H1 (cell line): Measurements from ENCODE around the gene EPB41L4A. TPM values are rescaled to one million over a fixed set of nuclear protein-coding genes. Genes with fewer than 3 reads are reported as not detected.

Experiments used
- CTCF ChIA-PET: fragments of 300-600 bp; sonication (Branson Sonifier 250); formaldehyde crosslinking; loops from one replicate; lab custom pipeline; 2021; ENCODE audit not compliant: partially characterized antibody; lab: Charles Lee
- POLR2A ChIA-PET: fragments of 300-600 bp; sonication (Branson Sonifier 250); formaldehyde crosslinking; loops from one replicate; lab custom pipeline; 2021; ENCODE audit warnings: inconsistent platforms; ENCODE audit not compliant: partially characterized antibody; lab: Charles Lee
- DNase-seq, 2 experiments: peaks; one replicate each; pipeline versions ENCODE4 v3.0.0 to v3.0.0-alpha.2; 2010 to 2022; ENCODE audit warnings: low spot score in 2 of 2, low read depth in 1 of 2, mixed read lengths in 1 of 2
- FAIRE-seq: peaks from 2 replicates; lab custom pipeline; 2011; peaks lifted over from hg19 to GRCh38; lab: Jason Lieb, UNC
- H2AFZ ChIP-seq: 2 replicates; pipeline ENCODE4 v1.8.1; 2012; ENCODE audit warnings: low read length, inconsistent platforms
- H2AK5ac ChIP-seq: 2 replicates; pipeline ENCODE4 v1.6.1; 2013; ENCODE audit warnings: low read depth, low read length
- H2BK120ac ChIP-seq: replicated peaks from 2 replicates; pipeline ENCODE3; 2013; ENCODE audit warnings: low read depth, low read length, inconsistent platforms
- H2BK12ac ChIP-seq: 2 replicates; pipeline ENCODE4 v1.6.1; 2013; ENCODE audit warnings: low read depth, low read length
- H2BK15ac ChIP-seq: 2 replicates; pipeline ENCODE4 v1.6.1; 2013; ENCODE audit warnings: low read length
- H2BK20ac ChIP-seq: 2 replicates; pipeline ENCODE4 v1.6.1; 2013; ENCODE audit warnings: low read length
- H2BK5ac ChIP-seq: 2 replicates; pipeline ENCODE4 v1.6.1; 2013; ENCODE audit warnings: low read depth, low read length
- H3K14ac ChIP-seq: 2 replicates; pipeline ENCODE4 v1.6.1; 2013; ENCODE audit warnings: inconsistent platforms; ENCODE audit not compliant: insufficient read length
- H3K18ac ChIP-seq: 2 replicates; pipeline ENCODE4 v1.6.1; 2013; ENCODE audit warnings: low read length; ENCODE audit errors: extremely low read depth
- H3K23ac ChIP-seq: 2 replicates; pipeline ENCODE4 v1.6.1; 2013; ENCODE audit warnings: inconsistent platforms; ENCODE audit not compliant: insufficient read length
- H3K23me2 ChIP-seq: 2 replicates; pipeline ENCODE4 v1.6.1; 2013; ENCODE audit warnings: low read depth, low read length
- H3K27ac ChIP-seq: 2 replicates; pipeline ENCODE4 v1.6.1; 2011; ENCODE audit warnings: low read depth, low read length, inconsistent platforms
- H3K27me3 ChIP-seq, 4 experiments: replicated peaks in 1 of 4; 1 replicate in 1 of 4; 2 replicates in 3 of 4; pipeline versions ENCODE4 v1.6.1 to v1.8.1; 2011 to 2013; ENCODE audit warnings: low read length in 3 of 4, mild to moderate bottlenecking in 3 of 4, inconsistent platforms in 2 of 4, mixed read lengths in 2 of 4, moderate library complexity in 1 of 4; ENCODE audit not compliant: control insufficient read depth in 3 of 4, insufficient read depth in 3 of 4; ENCODE audit errors: extremely low read depth in 1 of 4
- H3K36me3 ChIP-seq, 4 experiments: 2 replicates each; pipeline versions ENCODE4 v1.6.1 to v1.8.1; 2011 to 2013; ENCODE audit warnings: mild to moderate bottlenecking in 4 of 4, low read length in 3 of 4, moderate library complexity in 2 of 4, control low read depth in 1 of 4, inconsistent platforms in 1 of 4; ENCODE audit not compliant: insufficient read depth in 4 of 4, control insufficient read depth in 2 of 4
- H3K4ac ChIP-seq: replicated peaks from 2 replicates; pipeline ENCODE3; 2013; ENCODE audit warnings: low read length, low read depth, mixed read lengths, inconsistent platforms; ENCODE audit not compliant: insufficient read length
- H3K4me1 ChIP-seq, 4 experiments: replicated peaks in 1 of 4; 1 replicate in 1 of 4; 2 replicates in 3 of 4; pipeline versions ENCODE4 v1.6.1 to v1.8.1; 2011 to 2013; ENCODE audit warnings: low read length in 3 of 4, inconsistent platforms in 2 of 4, mixed read lengths in 1 of 4; ENCODE audit not compliant: insufficient read depth in 4 of 4, control insufficient read depth in 3 of 4
- H3K4me2 ChIP-seq, 2 experiments: 2 replicates each; pipeline versions ENCODE4 v1.6.1 to v1.8.1; 2011 to 2013; ENCODE audit warnings: low read depth in 2 of 2, low read length in 2 of 2, control low read depth in 1 of 2, inconsistent platforms in 1 of 2, mild to moderate bottlenecking in 1 of 2; ENCODE audit not compliant: insufficient read depth in 1 of 2
- H3K4me3 ChIP-seq, 4 experiments: fragments of 200-600, 300-600 bp in 1 of 4; sonication (generic), shearing (Covaris generic), sonication (Bioruptor Twin) in 1 of 4; 2 replicates each; pipeline versions ENCODE4 v1.5.1 to v1.8.1; 2011 to 2016; ENCODE audit warnings: low read length in 4 of 4, low read depth in 3 of 4, control low read depth in 2 of 4, inconsistent platforms in 2 of 4, mild to moderate bottlenecking in 2 of 4, mixed read lengths in 1 of 4, moderate library complexity in 1 of 4; ENCODE audit not compliant: insufficient read depth in 2 of 4; ENCODE audit errors: extremely low read depth in 1 of 4
- H3K56ac ChIP-seq: replicated peaks from 2 replicates; pipeline ENCODE3; 2013; ENCODE audit warnings: low read depth, mild to moderate bottlenecking, mixed read lengths, low read length, inconsistent platforms; ENCODE audit not compliant: insufficient read length
- H3K79me1 ChIP-seq: 2 replicates; pipeline ENCODE4 v1.6.1; 2013; ENCODE audit warnings: low read depth, low read length, control low read depth
- H3K79me2 ChIP-seq, 2 experiments: 2 replicates each; pipeline versions ENCODE4 v1.6.1 to v1.8.1; 2012 to 2013; ENCODE audit warnings: low read length in 2 of 2, mild to moderate bottlenecking in 2 of 2, inconsistent platforms in 1 of 2; ENCODE audit not compliant: insufficient read depth in 2 of 2, control insufficient read depth in 1 of 2
- H3K9ac ChIP-seq, 4 experiments: replicated peaks in 1 of 4; 1 replicate in 1 of 4; 2 replicates in 3 of 4; pipeline versions ENCODE4 v1.6.1 to v1.8.1; 2011 to 2013; ENCODE audit warnings: low read depth in 3 of 4, low read length in 3 of 4, control low read depth in 2 of 4, mild to moderate bottlenecking in 2 of 4, moderate library complexity in 2 of 4, inconsistent platforms in 1 of 4; ENCODE audit errors: extremely low read depth in 1 of 4
- H3K9me3 ChIP-seq, 2 experiments: 2 replicates each; pipeline versions ENCODE4 v1.6.1 to v1.8.1; 2012 to 2013; ENCODE audit warnings: mild to moderate bottlenecking in 2 of 2, moderate library complexity in 2 of 2, control low read depth in 1 of 2, inconsistent platforms in 1 of 2, low read depth in 1 of 2, low read length in 1 of 2, mixed read lengths in 1 of 2; ENCODE audit not compliant: insufficient read depth in 2 of 2
- H4K20me1 ChIP-seq, 2 experiments: replicated peaks in 1 of 2; 2 replicates each; pipeline versions ENCODE3 to v1.8.1; 2011 to 2013; ENCODE audit warnings: inconsistent platforms in 2 of 2, low read length in 2 of 2, mild to moderate bottlenecking in 1 of 2; ENCODE audit not compliant: insufficient read depth in 2 of 2, control insufficient read depth in 1 of 2
- H4K5ac ChIP-seq: 2 replicates; pipeline ENCODE4 v1.6.1; 2013; ENCODE audit warnings: low read length, low read depth, mixed read lengths, inconsistent platforms; ENCODE audit not compliant: insufficient read length
- H4K8ac ChIP-seq: 2 replicates; pipeline ENCODE4 v1.8.0; 2013; ENCODE audit warnings: mild to moderate bottlenecking, moderate library complexity, low read length, inconsistent platforms; ENCODE audit not compliant: insufficient read depth; ENCODE audit errors: extremely low read depth
- H4K91ac ChIP-seq: replicated peaks from 2 replicates; pipeline ENCODE3; 2013; ENCODE audit warnings: low read length, mixed read lengths, inconsistent platforms; ENCODE audit not compliant: insufficient read length
- CBX8 ChIP-seq: fragments of 300-800, 300-1000 bp; sonication (generic); IDR thresholded peaks from 2 replicates; pipeline ENCODE4 v1.7.1; 2016; ENCODE audit warnings: low read depth, low read length, borderline replicate concordance
- EP300 ChIP-seq, 2 experiments: IDR thresholded peaks; 1 replicate in 1 of 2; 2 replicates in 1 of 2; pipeline ENCODE4 v1.6.1; 2011 to 2012; ENCODE audit warnings: low read depth in 2 of 2, low read length in 2 of 2, mild to moderate bottlenecking in 2 of 2, borderline replicate concordance in 1 of 2, inconsistent platforms in 1 of 2, moderate library complexity in 1 of 2
- HDAC2 ChIP-seq, 2 experiments: fragments of 300-600 bp in 1 of 2; sonication (generic) in 1 of 2; IDR thresholded peaks; 2 replicates each; pipeline ENCODE4 v1.6.1; 2011 to 2012; ENCODE audit warnings: low read depth in 2 of 2, low read length in 2 of 2, mild to moderate bottlenecking in 2 of 2, moderate library complexity in 2 of 2, borderline replicate concordance in 1 of 2, inconsistent platforms in 1 of 2
- KDM5A ChIP-seq: fragments of 200-600 bp; IDR thresholded peaks from 2 replicates; pipeline ENCODE4 v1.7.1; 2012; ENCODE audit warnings: mild to moderate bottlenecking, low read length, inconsistent platforms, mixed read lengths
- RBBP5 ChIP-seq: IDR thresholded peaks from 2 replicates; pipeline ENCODE4 v1.7.1; 2012; ENCODE audit warnings: low read depth, mild to moderate bottlenecking, inconsistent platforms, low read length, moderate library complexity, borderline replicate concordance
- SIN3A ChIP-seq, 2 experiments: IDR thresholded peaks in 1 of 2; conservative IDR thresholded peaks in 1 of 2; 2 replicates each; pipeline ENCODE4 v1.6.1; 2011 to 2012; ENCODE audit warnings: low read length in 2 of 2, improper control_type of control experiment in 1 of 2, low read depth in 1 of 2, mild to moderate bottlenecking in 1 of 2
- SUZ12 ChIP-seq: fragments of 200-600 bp; sonication (generic); IDR thresholded peaks from 2 replicates; pipeline ENCODE4 v1.6.1; 2012; ENCODE audit warnings: mild to moderate bottlenecking, inconsistent platforms, low read length, moderate library complexity, mixed read lengths
- WGBS, 2 experiments: shearing (Covaris generic) in 1 of 2; methylation state at CpG; one replicate each; pipeline versions ENCODE4 v1.1.6 to v1.1.7; 2013 to 2015; ENCODE audit warnings: low lambda C conversion rate in 2 of 2, mixed read lengths in 2 of 2, inconsistent platforms in 1 of 2, low coverage in 1 of 2, missing lambda C conversion rate in 1 of 2; ENCODE audit not compliant: insufficient replicate concordance in 2 of 2, insufficient coverage in 1 of 2, insufficient read length in 1 of 2; ENCODE audit errors: extremely low coverage in 1 of 2, missing lambda C conversion rate in 1 of 2; 5-methylcytosine and 5-hydroxymethylcytosine counted together
- polyA plus RNA-seq, 7 experiments: library from polyadenylated mRNA; depleted of rRNA in 3 of 7; stranded (reverse) in 5 of 7; unstranded in 2 of 7; fragments of >200 nt in 5 of 7; fragments of 200-250 nt in 2 of 7; gene quantifications; 1 replicate in 5 of 7; 2 replicates in 1 of 7; 4 replicates in 1 of 7; pipeline versions ENCODE4 v1.2.1 to v1.2.3, GENCODE V29; 2011 to 2013; ENCODE audit warnings: missing spikeins in 2 of 7, mixed read lengths in 2 of 7
- total RNA-seq: library from RNA; stranded (reverse); fragmentation: NEBNext Ultra II Directional; extraction: Animal tissue kit (Norgen Biotek cat#: 25700); gene quantifications from 2 replicates; pipeline ENCODE4 v1.2.1, GENCODE V29; 2021
- TF ChIP-seq, protein P1 (sequence below): IDR thresholded peaks from 2 replicates; pipeline ENCODE4 v1.6.1; 2012; ENCODE audit warnings: low read length, inconsistent platforms

EPB41L4A gene
- total and polyA plus RNA-seq, 2 of the 8 experiments (the other 6 are each of a cell fraction or from before 2014, with no cell fraction given): 1.6 to 4.6 TPM

DNA sequence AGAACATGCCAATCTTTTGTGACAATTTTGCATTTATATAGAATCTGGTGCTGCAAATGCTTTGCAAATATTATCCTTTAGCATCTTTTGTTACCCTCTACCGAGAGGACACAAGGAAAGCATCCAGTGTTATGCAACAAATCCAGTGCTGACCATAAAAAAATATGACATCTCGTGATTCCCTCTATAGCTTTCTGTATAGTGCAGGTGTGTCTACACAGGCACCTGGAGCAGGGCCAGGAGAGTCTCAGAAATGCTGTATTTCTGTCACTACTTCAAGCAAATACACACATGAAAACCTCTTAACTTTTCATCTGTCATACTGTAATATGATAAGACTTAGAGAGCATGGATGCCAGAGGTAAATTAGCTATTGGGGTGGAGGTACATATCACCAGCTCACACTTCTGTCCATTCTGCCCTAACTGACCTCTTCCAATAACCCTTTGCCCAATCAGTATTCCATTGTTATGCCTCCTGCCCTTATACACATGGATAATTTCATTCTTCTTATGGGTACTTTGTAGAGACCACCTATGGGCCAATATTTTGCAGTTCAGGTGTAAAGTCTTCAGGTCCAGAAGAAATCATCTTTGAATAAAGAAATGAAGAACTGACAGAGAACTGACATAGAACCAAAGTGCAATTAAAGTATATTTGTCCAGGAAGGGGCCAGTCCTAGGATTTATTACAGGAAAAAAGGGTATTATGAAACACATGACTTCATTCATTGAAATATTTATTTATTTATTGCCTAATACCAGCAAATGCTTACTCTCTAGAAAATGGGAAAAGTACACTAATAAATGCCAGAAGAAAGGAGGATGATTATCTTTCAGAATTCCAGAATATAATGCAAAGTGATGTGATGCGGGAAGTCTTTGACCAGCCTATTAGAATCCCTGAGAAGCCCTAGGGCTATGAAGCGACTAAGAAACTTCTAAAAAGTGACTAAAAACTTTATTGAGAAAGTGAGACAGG lies 106.5 kb downstream of the EPB41L4A start:
- Histone ChIP-seq H3K23me2 (no peaks in the 10 kb centered on the region), H3K23ac (no peak overlapping the region), H3K9me3 (no peaks in the 10 kb centered on the region), H2BK20ac (no peak overlapping the region), H3K4me3 (no peak overlapping the region), H3K79me1 (no peaks in the 10 kb centered on the region), H2AK5ac (no peak overlapping the region), H3K27me3 (no peaks in the 10 kb centered on the region), H3K4ac (no peak overlapping the region), H2BK5ac (no peak overlapping the region), H3K56ac (no peak overlapping the region), H2BK15ac (no peak overlapping the region), H3K4me1 (peaks cover 0 to 4% (median 0%) of the 10 kb centered on the region in 4 experiments; a peak in 2 of 7 replicates), H2BK12ac (no peak overlapping the region), H4K91ac (no peak overlapping the region), H2BK120ac (no peak overlapping the region), H3K4me2 (no peak overlapping the region), H3K9ac (no peak overlapping the region), H3K79me2 (no peaks in the 10 kb centered on the region), H3K18ac (no peak overlapping the region), H4K8ac (no peak overlapping the region), H4K20me1 (no peaks in the 10 kb centered on the region), H3K36me3 (no peaks in the 10 kb centered on the region), H4K5ac (no peak overlapping the region), H2AFZ (no peak overlapping the region), H3K27ac (no peak overlapping the region), H3K14ac (no peak overlapping the region)
- CTCF ChIA-PET: interaction anchor here (0.8 to 0.9 kb wide), 2 partner anchors 9 to 55 kb away, joined by 3 read pairs; no protein-coding TSS in a partner anchor
- POLR2A ChIA-PET: no interaction called here
- no peak for DNase-seq
- 89% methylated on average over 4 of the region's 4 CpGs; no CpG with 5 or more reads in 1 of the 2 experiments for WGBS, 2 experiments
- no peak for FAIRE-seq
- TF ChIP-seq HDAC2 (IDR thresholded peaks at IDR 0.05; ENCODE audit: borderline replicate concordance in 1 of 2, low read depth in 2 of 2, low read length in 2 of 2) (no peak), SIN3A (conservative IDR thresholded peaks at IDR 0.05 in 1 of 2, IDR thresholded peaks at IDR 0.05 in 1 of 2; ENCODE audit: low read depth in 1 of 2, low read length in 2 of 2) (no peak), SUZ12 (no peak), KDM5A (no peak), CBX8 (no peak), RBBP5 (no peak), EP300 (IDR thresholded peaks at IDR 0.05; ENCODE audit: borderline replicate concordance in 1 of 2, low read depth in 2 of 2, low read length in 2 of 2) (no peak)
- TF ChIP-seq, protein P1, sequence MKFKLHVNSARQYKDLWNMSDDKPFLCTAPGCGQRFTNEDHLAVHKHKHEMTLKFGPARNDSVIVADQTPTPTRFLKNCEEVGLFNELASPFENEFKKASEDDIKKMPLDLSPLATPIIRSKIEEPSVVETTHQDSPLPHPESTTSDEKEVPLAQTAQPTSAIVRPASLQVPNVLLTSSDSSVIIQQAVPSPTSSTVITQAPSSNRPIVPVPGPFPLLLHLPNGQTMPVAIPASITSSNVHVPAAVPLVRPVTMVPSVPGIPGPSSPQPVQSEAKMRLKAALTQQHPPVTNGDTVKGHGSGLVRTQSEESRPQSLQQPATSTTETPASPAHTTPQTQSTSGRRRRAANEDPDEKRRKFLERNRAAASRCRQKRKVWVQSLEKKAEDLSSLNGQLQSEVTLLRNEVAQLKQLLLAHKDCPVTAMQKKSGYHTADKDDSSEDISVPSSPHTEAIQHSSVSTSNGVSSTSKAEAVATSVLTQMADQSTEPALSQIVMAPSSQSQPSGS: no peak
